Erythroblast (primary cell): ENCODE measurements around the gene SYTL2.

Source experiments
- GATA1 ChIP-seq: IDR thresholded peaks from 2 replicates; pipeline ENCODE4 v1.6.1; 2011; ENCODE audit warnings: low read depth, mild to moderate bottlenecking, control low read depth, low read length, moderate library complexity
- POLR2A ChIP-seq: IDR thresholded peaks from 2 replicates; pipeline ENCODE4 v1.6.1; 2011; ENCODE audit warnings: mild to moderate bottlenecking, low read length

DNA sequence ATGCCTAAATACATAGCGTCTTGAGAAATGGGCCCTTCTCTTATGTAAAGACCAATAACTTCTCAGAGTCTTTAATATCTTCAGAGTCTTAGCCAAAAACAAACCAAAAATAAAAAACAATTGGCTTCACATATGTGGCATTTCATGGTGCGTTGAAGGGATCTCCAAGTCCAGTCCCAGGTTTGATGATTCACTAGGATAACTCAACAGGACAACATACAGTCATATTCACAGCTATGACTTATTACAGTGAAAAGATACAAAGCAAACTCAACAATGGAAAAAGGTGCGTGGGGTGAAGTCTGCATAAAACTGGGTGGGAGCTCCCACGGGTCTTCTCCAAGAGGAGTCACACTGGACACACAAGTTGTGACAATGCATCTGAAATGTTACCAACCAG lies 12.6 kb downstream of the SYTL2 start:
- TF ChIP-seq POLR2A (no peak), GATA1 (no peak)
